ENCODE data around the gene WASF3.

DNA sequence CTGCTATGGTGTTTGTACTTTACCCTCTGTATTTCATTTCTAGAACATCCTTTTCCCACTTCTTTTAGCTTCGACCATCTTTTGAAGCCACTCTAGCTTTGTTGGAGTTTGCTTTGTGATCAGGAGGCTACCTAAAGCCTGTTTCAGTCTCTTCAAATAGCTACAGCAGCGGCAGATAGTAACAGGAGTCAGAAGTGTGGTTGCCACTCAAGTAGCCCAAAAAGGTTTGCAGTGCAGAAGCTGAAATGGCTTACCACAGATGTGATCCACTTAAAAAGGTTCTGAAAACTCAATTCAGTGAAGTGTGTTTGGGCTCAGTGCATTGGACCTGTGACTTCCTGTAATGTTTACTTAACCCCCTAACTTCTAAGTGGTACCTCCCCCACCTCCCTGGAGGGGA, 26.2 kb downstream of the WASF3 start:
- TF ChIP-seq ZNF274 (IDR thresholded peaks at IDR 0.05; ENCODE audit: low read depth, low read length), result no peak
- no peak for TF ChIP-seq YY1 (IDR thresholded peaks at IDR 0.05; ENCODE audit: insufficient read depth, insufficient read length)
